ENCODE data around the gene ISL2.

The ISL2 gene

DNA sequence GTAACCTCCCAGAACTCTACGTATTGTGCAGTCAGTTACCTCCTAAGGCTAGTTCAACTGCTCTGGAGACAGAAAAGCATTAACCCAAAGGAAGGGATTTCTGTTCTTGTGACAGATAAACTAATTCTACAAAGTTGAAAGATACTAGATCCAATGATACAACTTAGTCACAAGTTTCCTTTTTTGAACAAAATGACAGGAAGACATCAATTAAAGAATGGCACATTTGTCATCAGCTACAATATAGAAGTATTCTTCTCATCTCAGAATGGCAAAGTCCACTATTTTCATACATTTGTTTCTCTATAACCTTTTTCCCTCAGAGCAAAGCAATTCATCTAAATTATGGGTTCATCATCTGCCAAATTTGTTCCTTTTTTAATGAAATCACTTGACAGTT lies 43.7 kb downstream of the ISL2 start:
- DNase-seq = no peak

DNA sequence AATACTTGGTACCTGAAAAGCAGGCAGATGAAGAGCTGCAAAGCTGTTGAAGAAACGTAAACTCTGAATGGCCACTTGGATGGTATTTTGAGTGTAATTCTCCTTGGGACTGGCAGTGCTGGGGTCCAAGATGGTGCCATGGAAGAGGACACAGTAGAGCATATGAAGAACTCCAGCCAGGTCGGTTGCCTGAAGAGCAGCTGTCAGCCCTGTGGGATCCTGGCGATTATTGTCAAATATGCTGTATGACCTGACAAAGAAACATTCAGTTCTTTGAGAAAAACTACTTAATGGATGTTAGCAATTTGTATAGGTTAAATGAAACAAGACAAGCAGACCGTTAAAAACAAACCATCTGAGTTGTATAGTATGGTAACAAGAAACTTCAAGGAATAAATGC lies 44.8 kb downstream of the ISL2 start:
- DNase-seq = no peak

DNA sequence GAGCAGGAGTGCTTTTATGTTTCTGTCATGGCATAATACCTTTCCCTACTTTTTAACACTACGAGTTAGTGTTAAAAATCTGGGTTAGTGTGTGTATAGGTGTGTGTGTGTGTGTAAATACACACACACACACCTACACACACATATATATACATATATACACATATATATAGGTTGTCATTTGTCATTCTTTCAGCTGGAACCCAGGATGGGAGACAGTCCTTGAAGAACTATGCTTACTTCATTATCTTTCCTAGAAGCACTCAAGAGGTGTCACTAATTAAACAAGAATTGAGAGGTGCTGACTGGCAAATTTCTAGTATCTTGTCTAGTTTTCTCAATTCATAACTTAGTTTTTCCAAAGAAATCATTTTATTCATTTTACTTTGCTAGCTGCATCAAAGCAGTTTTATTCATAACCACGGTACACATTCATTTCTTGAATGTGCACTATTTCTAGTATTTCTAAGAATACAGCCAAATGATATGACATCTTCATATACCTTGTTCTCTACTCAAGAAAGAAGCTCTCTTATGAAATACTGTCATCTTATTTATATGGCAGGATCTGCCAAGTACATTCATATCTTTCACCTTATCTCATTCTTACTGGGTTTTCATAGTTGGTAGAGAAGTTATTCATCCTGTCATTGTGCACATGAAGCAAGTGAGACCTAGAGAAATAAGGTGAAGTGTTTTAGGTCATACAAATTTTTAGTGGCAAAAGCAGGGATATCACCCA lies 46.6 kb downstream of the ISL2 start:
- no peak for DNase-seq

DNA sequence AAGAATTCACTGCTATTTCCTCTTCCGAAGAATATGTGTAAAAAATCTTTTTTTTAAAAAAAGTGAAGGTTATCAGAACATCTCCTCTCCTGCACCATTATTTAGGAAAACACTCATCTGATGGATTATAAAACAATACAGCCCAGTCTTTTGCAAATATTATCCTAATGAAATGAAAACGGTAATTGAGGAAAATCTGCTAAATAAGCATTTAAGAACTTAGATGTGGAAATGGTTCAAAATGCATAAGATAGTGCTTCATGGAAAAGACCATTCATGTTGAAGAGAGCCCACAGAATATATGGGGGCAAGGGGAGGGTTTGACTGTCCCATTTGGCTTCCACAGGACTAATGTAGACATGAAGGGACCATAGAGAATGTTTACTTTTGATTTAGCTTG lies 47.8 kb downstream of the ISL2 start:
- no peak for DNase-seq

DNA sequence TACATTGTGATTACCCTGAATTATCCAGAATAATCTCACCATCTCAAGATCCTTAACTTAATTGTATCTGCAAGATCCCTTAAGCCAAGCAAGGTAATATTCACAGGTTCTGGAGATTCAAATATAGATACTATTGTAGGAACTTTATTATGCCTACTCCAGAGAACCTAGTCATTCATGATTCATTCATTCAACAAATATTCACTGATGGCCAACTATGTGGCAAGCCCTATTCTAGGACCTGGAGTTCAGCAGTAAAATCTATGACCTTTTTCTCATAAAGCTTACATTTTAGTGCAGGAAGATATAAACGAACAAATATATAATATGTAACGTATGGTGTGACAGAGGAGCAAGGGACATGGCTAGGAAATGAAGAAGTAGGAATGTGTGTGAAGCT lies 49.6 kb downstream of the ISL2 start:
- DNase-seq = no peak

DNA sequence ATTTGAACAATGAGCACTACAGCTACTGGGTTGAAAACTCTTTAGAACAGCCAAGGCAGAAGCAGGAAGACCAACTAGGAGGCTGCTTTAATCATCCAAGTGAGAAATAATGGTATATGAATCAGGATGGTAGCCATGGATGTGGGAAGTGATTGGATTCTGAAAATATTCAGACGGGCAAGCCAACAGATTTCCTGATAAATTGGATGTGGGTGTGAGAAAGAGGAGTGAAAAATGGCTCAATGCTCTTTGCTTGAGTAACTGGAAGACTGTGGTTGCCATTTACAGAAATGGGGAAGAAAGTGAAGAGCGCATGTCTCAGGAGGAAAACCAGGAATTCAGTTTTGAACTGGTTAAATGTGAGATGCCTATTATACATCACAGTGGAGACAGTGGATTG lies 50.4 kb downstream of the ISL2 start:
- no peak for DNase-seq

DNA sequence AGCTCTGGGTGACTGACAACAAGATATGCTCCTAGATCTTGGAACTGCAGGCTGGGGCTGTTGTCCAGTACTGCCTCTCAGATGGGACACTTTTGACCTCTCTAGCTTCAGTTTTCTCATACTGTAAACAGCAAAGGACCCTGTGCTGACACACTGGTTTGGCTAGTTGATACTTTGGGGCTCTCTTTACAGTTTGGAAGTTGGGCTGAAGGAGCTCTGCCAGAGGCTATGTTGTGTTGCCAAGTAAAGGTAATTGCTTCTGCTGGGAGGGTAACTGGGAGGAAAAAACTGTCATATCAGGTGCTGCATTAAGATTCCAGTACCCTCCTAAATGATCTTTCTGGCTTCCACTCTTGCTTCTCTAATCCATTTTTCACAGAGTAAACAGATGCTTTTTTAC lies 54.0 kb downstream of the ISL2 start:
- no peak for DNase-seq

DNA sequence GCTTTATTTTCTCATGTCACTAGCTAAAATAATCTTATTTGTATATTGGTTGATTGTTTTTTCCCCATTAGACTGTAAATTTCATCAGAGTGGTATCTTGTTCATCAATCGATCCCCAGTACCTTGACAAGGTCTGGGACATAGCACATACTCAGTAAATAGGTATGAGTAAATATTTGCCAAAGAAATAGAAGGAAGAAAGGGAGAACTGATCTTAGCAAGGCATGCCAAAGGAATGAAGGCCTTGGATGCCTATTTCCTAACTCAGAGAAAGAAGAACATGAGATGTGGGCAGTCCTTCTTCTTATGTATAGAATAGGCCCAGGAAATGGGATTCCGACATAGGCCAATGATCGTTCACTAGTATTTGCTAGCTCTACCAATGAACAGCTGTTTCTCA lies 54.7 kb downstream of the ISL2 start:
- no peak for DNase-seq

DNA sequence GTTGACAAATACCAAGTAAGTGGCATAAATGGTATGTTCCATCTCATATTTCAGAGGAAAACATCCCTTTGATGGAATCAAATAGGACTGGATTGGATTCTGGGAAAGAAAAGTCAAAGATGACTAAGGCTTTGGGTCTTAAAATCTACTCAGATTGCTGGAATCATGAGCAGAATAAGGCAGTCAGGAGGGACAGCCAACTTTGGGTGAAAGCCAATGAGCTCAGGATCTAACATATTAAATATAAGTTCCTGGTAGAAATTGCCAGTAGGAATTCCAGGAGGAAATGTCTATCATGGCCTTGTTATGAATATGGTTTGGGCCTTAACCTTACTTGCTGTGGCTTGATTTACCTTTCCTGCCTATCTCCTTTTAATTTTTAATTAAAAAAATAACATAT lies 55.3 kb downstream of the ISL2 start:
- no peak for DNase-seq

All from CD4-positive, alpha-beta T cell treated with Interleukin-12 subunit alpha and Interleukin-12 subunit beta, for 1 hour (primary cell).